ENCODE results near the gene TSPAN12. TPM values are rescaled to one million over a fixed set of nuclear protein-coding genes. Genes with fewer than 3 reads are reported as not detected.

TSPAN12 gene
- total RNA-seq, 4 donors from 2014 or later, result 2.7 to 11.1 (median 6.1) TPM

- peaks cover 0 to 16% (median 3%) of the 10 kb centered on the region in 4 donors for H3K4me1 ChIP-seq
- H3K27ac ChIP-seq, result no peak overlapping the region
- DNase-seq (ENCODE audit: low spot score in 2 of 2), result no peak
- H3K36me3 ChIP-seq, result no peaks in the 10 kb centered on the region
- no peaks in the 10 kb centered on the region for H3K27me3 ChIP-seq
- WGBS, 2 donors, result 95 to 96% methylated on average over 2 of the region's 2 CpGs
- no peak for TF ChIP-seq CTCF (IDR thresholded peaks at IDR 0.05)
- TF ChIP-seq POLR2A (IDR thresholded peaks at IDR 0.05), result no peak
- no peak for TF ChIP-seq EP300 (IDR thresholded peaks at IDR 0.05)
- H3K9me3 ChIP-seq, result no peaks in the 10 kb centered on the region
- no peak overlapping the region for H3K4me3 ChIP-seq
These were observed 2.2 kb upstream of the TSPAN12 start for GRCh38 chr7:120860156-120860555.

- Histone ChIP-seq H3K4me3 (no peak overlapping the region), H3K9me3 (no peaks in the 10 kb centered on the region), H3K27me3 (peaks cover 0 to 3% of the 10 kb centered on the region in 2 donors), H3K27ac (no peak overlapping the region), H3K4me1 (peaks cover 0 to 16% (median under 1%) of the 10 kb centered on the region in 4 donors), H3K36me3 (no peaks in the 10 kb centered on the region)
- TF ChIP-seq POLR2A (IDR thresholded peaks at IDR 0.05) (no peak), EP300 (IDR thresholded peaks at IDR 0.05) (no peak), CTCF (IDR thresholded peaks at IDR 0.05) (no peak)
- 82 to 86% methylated on average over 6 of the region's 6 CpGs for WGBS, 2 donors
- DNase-seq (ENCODE audit: low spot score in 2 of 2), result no peak
These were observed 1.5 kb upstream of the TSPAN12 start for GRCh38 chr7:120859459-120859858.

- TF ChIP-seq EP300 (IDR thresholded peaks at IDR 0.05), result no peak
- no peak for DNase-seq (ENCODE audit: low spot score in 2 of 2)
These were observed 1.2 kb downstream of the TSPAN12 start for GRCh38 chr7:120856621-120857352.

GRCh38 chr7:120856198-120856597 lies 1.7 kb downstream of the TSPAN12 start:
- peak overlapping the region in 2 of 4 donors; percentile 52 to 75 for H3K4me3 ChIP-seq
- WGBS, 2 donors, result 82 to 83% methylated on average over 5 of the region's 5 CpGs
- H3K27ac ChIP-seq, result no peak overlapping the region
- no peak for TF ChIP-seq CTCF (IDR thresholded peaks at IDR 0.05)
- TF ChIP-seq EP300 (IDR thresholded peaks at IDR 0.05), result no peak
- no peak for TF ChIP-seq POLR2A (IDR thresholded peaks at IDR 0.05)
- DNase-seq (ENCODE audit: low spot score in 2 of 2), result no peak
- H3K27me3 ChIP-seq, result peaks cover 0 to 3% of the 10 kb centered on the region in 2 donors
- no peaks in the 10 kb centered on the region for H3K36me3 ChIP-seq
- H3K4me1 ChIP-seq, result peaks cover 0 to 16% (median 0%) of the 10 kb centered on the region in 4 donors
- no peaks in the 10 kb centered on the region for H3K9me3 ChIP-seq

More at GRCh38 chr7:120856621-120857352, 1.2 kb downstream of the TSPAN12 start:
- Histone ChIP-seq H3K4me3 (peak overlapping the region; percentile 44 to 75 (median 55)), H3K36me3 (no peaks in the 10 kb centered on the region), H3K27ac (peak overlapping the region in 3 of 4 donors; percentile 72 to 87 (median 86)), H3K9me3 (no peaks in the 10 kb centered on the region), H3K4me1 (peaks cover 0 to 16% (median 0%) of the 10 kb centered on the region in 4 donors), H3K27me3 (peaks cover 0 to 3% of the 10 kb centered on the region in 2 donors)
- 6 to 8% methylated on average over 38 to 39 of the region's 39 CpGs for WGBS, 2 donors

- Histone ChIP-seq H3K36me3 (no peaks in the 10 kb centered on the region), H3K27ac (no peak overlapping the region), H3K4me3 (no peak overlapping the region), H3K27me3 (peaks cover 0 to 3% of the 10 kb centered on the region in 2 donors), H3K9me3 (no peaks in the 10 kb centered on the region), H3K4me1 (peaks cover 0 to 9% (median 0%) of the 10 kb centered on the region in 4 donors)
- no peak for TF ChIP-seq POLR2A (IDR thresholded peaks at IDR 0.05)
- TF ChIP-seq EP300 (IDR thresholded peaks at IDR 0.05), result no peak
- TF ChIP-seq CTCF (IDR thresholded peaks at IDR 0.05), result no peak
- no peak for DNase-seq (ENCODE audit: low spot score in 2 of 2)
These were observed 5.2 kb downstream of the TSPAN12 start for GRCh38 chr7:120852700-120853099.
